Chondrocyte (in vitro differentiated cells): ENCODE results near the gene FRG2. TPM values are rescaled to one million over a fixed set of nuclear protein-coding genes. Genes with fewer than 3 reads are reported as not detected.
"Not testable (repeated sequence)": the region's sequence is repeated elsewhere in the genome, so short reads cannot be mapped to it uniquely, and the experiment has no call there.

ENCODE experiments used
- DNase-seq: peaks from one replicate; pipeline ENCODE4 v3.0.0; 2021; ENCODE audit warnings: mixed read lengths, low spot score
- H3K27ac Mint-ChIP-seq: one replicate; pipeline ENCODE4 v1.8.0; 2021; ENCODE audit warnings: mild to moderate bottlenecking, moderate library complexity, mixed read lengths; ENCODE audit not compliant: unreplicated experiment
- H3K27me3 Mint-ChIP-seq: 2 replicates; pipeline ENCODE4 v1.8.0; 2021; ENCODE audit warnings: low read depth, mixed read lengths
- H3K36me3 Mint-ChIP-seq: 2 replicates; pipeline ENCODE4 v1.8.0; 2021; ENCODE audit warnings: low read depth, mixed read lengths
- H3K4me1 Mint-ChIP-seq: 2 replicates; pipeline ENCODE4 v1.8.0; 2021; ENCODE audit warnings: low read depth, mild to moderate bottlenecking, mixed read lengths
- H3K4me3 Mint-ChIP-seq: one replicate; pipeline ENCODE4 v1.8.0; 2021; ENCODE audit warnings: mild to moderate bottlenecking, moderate library complexity, mixed read lengths; ENCODE audit not compliant: unreplicated experiment
- H3K9me3 Mint-ChIP-seq: 2 replicates; pipeline ENCODE4 v1.8.0; 2021; ENCODE audit warnings: low read depth, mixed read lengths
- total RNA-seq: library from RNA; stranded (reverse); gene quantifications from 3 replicates; pipeline ENCODE4 v1.2.1, GENCODE V29; 2021
- TF ChIP-seq, protein P1 (sequence below): fragments of 200-600 bp; sonication (generic); IDR thresholded peaks from 2 replicates; pipeline ENCODE4 v1.5.0; 2021; ENCODE audit warnings: antibody characterized with exemption, mild to moderate bottlenecking, moderate library complexity

The FRG2 gene
- total RNA-seq, 1 donor from 2014 or later: not detected

DNA sequence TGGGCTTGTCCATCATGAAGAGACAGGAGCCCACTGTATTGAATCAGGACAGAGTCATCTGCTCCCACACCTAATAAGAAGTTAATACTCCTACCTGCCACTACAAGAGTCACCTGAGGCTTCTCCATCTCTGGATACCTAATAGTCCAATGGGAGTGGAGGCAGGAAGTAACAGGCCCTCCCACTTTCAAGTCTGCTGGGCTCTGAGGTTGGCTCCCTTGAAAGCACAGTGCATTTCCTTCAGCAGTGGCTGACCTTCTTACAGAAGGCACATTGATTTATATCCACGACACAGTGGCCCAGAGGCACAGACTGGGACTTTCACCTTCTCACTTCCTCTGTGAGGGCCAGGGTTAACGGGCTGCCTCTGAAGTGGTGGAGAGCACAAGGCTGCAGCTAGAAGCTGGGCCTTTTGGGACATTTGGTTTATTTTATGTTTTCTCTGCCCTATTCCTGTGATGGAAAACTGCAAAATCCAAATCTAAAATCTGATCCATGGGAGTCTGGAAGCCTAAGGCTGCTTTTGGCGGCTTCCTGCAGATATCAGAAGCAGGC lies 38.1 kb downstream of the FRG2 start:
- H3K27ac Mint-ChIP-seq: no peak overlapping the region
- H3K4me1 Mint-ChIP-seq: no peaks in the 10 kb centered on the region
- H3K36me3 Mint-ChIP-seq: no peaks in the 10 kb centered on the region
- no peaks in the 10 kb centered on the region for H3K9me3 Mint-ChIP-seq
- H3K4me3 Mint-ChIP-seq: no peak overlapping the region
- TF ChIP-seq, protein P1, sequence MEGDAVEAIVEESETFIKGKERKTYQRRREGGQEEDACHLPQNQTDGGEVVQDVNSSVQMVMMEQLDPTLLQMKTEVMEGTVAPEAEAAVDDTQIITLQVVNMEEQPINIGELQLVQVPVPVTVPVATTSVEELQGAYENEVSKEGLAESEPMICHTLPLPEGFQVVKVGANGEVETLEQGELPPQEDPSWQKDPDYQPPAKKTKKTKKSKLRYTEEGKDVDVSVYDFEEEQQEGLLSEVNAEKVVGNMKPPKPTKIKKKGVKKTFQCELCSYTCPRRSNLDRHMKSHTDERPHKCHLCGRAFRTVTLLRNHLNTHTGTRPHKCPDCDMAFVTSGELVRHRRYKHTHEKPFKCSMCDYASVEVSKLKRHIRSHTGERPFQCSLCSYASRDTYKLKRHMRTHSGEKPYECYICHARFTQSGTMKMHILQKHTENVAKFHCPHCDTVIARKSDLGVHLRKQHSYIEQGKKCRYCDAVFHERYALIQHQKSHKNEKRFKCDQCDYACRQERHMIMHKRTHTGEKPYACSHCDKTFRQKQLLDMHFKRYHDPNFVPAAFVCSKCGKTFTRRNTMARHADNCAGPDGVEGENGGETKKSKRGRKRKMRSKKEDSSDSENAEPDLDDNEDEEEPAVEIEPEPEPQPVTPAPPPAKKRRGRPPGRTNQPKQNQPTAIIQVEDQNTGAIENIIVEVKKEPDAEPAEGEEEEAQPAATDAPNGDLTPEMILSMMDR: no peak
- H3K27me3 Mint-ChIP-seq: no peaks in the 10 kb centered on the region
- DNase-seq: no peak

GRCh38 chr4:189985651-189986243 lies 41.3 kb downstream of the FRG2 start:
- H3K9me3 Mint-ChIP-seq, H3K4me3 Mint-ChIP-seq, H3K27me3 Mint-ChIP-seq, DNase-seq, H3K4me1 Mint-ChIP-seq, H3K36me3 Mint-ChIP-seq, H3K27ac Mint-ChIP-seq: not testable (repeated sequence)

DNA sequence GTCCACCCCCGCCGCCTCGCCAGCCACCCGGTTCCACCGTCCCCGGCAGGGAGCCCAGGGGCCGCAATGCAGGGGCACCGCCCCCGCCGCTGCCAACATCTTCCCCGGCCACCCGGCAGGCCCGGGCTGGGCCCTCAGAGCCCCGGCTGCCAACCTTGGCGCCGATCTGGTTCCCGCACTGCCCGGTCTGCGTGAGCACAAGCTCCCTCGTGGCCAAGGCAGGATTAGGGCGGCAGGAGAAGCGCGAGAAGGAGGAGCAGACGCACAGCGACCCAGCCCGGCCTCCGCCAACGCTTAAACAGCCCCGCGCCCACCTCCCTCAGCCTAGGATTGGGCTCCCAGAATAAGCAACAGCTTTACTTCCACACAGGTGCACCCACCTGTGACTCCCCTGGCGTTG lies 42.4 kb downstream of the FRG2 start:
- H3K9me3 Mint-ChIP-seq, H3K27me3 Mint-ChIP-seq, H3K27ac Mint-ChIP-seq, H3K36me3 Mint-ChIP-seq, H3K4me3 Mint-ChIP-seq, H3K4me1 Mint-ChIP-seq: not testable (repeated sequence)
- DNase-seq: peak; percentile 52

GRCh38 chr4:189983916-189984526 lies 43.0 kb downstream of the FRG2 start:
- H3K9me3 Mint-ChIP-seq, H3K36me3 Mint-ChIP-seq, H3K27me3 Mint-ChIP-seq, H3K4me3 Mint-ChIP-seq, H3K27ac Mint-ChIP-seq, H3K4me1 Mint-ChIP-seq: not testable (repeated sequence)
- DNase-seq: peak; percentile 76

DNA sequence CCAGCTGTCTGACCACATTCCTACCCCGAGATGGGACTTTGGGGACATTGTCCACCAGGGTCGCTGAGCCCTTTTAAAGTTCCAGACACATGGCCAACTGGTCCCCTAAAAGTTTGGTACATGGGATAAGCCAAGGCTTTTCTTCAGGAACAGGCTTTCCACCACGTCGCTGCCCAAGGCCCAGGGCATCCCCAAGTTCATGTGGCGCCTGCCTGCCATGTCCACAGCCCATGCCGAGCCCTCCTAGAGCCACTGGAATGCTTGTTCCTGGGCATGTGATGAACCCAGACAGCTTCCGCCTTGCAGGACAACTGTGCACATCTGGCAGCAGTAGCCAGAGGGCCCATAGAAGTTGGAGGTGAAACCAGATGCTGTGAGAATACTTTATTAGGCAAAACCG lies 45.1 kb downstream of the FRG2 start:
- Mint-ChIP-seq H3K27ac (no peak overlapping the region), H3K9me3 (peaks cover 4% of the 10 kb centered on the region), H3K27me3 (peaks cover 2% of the 10 kb centered on the region), H3K4me3 (no peak overlapping the region), H3K4me1 (no peaks in the 10 kb centered on the region), H3K36me3 (no peaks in the 10 kb centered on the region)
- peak; percentile 61 for DNase-seq
- TF ChIP-seq, protein P1: no peak

DNA sequence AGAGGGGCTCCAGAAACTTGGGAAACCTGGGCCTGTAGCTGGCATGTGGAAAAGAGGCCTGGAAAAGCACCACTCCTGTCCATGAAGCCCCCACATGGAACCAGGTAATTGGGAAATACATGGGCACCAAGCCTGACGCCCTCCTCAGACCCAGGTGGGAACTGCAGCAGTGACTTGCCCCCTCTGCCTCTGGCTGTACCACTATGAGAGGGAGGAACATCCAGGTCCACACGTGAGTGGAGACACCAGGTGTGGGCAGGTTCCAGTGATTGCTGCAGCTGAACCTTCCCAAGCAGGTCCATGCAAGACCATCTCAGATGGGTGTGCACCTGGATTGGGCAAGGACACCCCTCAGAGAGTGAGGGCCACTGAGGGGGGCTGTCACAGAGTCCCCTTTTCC lies 46.8 kb downstream of the FRG2 start:
- H3K4me3 Mint-ChIP-seq, H3K9me3 Mint-ChIP-seq, H3K4me1 Mint-ChIP-seq, H3K27ac Mint-ChIP-seq, H3K36me3 Mint-ChIP-seq, H3K27me3 Mint-ChIP-seq: not testable (repeated sequence)
- peak; percentile 59 for DNase-seq

DNA sequence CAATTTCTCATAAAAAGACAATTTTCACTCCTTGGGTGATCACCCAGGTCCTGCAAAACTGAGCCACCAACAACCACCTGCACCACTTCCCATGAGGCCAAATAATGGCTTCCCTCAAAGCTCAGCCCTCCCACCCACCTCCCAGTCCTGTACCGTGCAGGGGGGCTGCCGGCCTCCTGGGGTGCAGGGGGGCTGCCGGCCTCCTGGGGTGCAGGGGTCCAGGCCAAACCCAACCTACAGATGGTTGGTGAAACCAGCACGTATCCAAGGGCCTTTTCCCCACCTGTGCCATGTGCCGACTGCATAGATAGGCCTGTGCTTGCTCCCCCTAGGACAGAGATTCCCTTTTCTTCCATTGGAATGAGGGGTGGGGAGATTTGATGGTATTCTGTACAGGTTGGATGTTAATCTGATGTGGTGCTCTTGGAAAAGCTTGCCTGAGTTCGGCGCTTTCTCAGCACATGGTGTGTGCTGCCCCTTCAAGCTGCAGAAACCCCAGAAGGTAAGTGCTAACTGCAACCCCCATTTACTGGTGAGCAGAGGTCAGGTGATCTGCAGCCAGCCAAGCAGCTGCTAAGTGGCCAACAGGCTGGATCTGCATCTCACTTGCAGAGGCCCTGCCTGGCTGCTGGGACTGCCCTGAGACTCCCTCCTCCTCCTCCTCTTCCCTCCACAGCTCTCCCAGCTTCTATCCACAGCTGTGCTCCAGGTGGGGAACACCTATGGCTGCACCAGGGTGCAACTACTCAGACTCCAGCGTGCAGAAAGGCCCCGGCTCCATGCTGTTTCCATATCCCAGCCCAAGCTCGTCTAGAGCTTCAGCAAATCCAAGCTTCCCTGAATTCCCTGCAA lies 47.6 kb downstream of the FRG2 start:
- Mint-ChIP-seq H3K27ac (no peak overlapping the region), H3K9me3 (peaks cover 4% of the 10 kb centered on the region), H3K36me3 (no peaks in the 10 kb centered on the region), H3K27me3 (peaks cover 2% of the 10 kb centered on the region), H3K4me1 (no peaks in the 10 kb centered on the region), H3K4me3 (no peak overlapping the region)
- DNase-seq: peak; percentile 68
- TF ChIP-seq, protein P1: no peak
